Psoas muscle (tissue), 8 donors: ENCODE results near the gene SSTR4. TPM values are rescaled to one million over a fixed set of nuclear protein-coding genes. Genes with fewer than 3 reads are reported as not detected.

Experiments
- ATAC-seq, 4 donors: fragments of 200-7000 bp; cut with Tn5 transposase; one replicate each; pipeline ENCODE4 v1.9.1; 2020; ENCODE audit warnings: moderate library complexity in 3 of 4, mild to moderate bottlenecking in 2 of 4
- DNase-seq, 2 donors: peaks; one replicate each; pipeline ENCODE4 v3.0.0-alpha.2; 2020
- H3K27ac ChIP-seq: fragments of 200-600 bp; one replicate; pipeline ENCODE4 v1.8.0; 2022
- H3K27me3 ChIP-seq, 3 donors: fragments of 200-600 bp in 1 of 3; one replicate each; pipeline versions ENCODE4 v1.6.1 to v1.8.0; 2013 to 2022; ENCODE audit warnings: low read length in 2 of 3, mild to moderate bottlenecking in 2 of 3, moderate library complexity in 1 of 3; ENCODE audit not compliant: insufficient read depth in 3 of 3
- H3K36me3 ChIP-seq, 2 donors: fragments of 200-600 bp in 1 of 2; one replicate each; pipeline versions ENCODE4 v1.6.1 to v1.8.0; 2013 to 2022; ENCODE audit warnings: low read depth in 1 of 2, mild to moderate bottlenecking in 1 of 2, moderate library complexity in 1 of 2; ENCODE audit not compliant: insufficient read depth in 1 of 2
- H3K4me1 ChIP-seq: fragments of 200-600 bp; one replicate; pipeline ENCODE4 v1.8.0; 2022
- H3K4me3 ChIP-seq: fragments of 200-600 bp; one replicate; pipeline ENCODE4 v1.8.0; 2022; ENCODE audit warnings: mild to moderate bottlenecking
- H3K9me3 ChIP-seq: fragments of 200-600 bp; one replicate; pipeline ENCODE4 v1.8.0; 2022
- WGBS, 3 donors: extraction: QIAGEN DNeasy Blood & Tissue Kit; methylation state at CpG; one replicate each; pipeline versions ENCODE4 v1.1.6 to v1.1.7; 2013; 5-methylcytosine and 5-hydroxymethylcytosine counted together
- intact Hi-C, 2 donors: fragments of 100-400 bp; cut with DNase I; formaldehyde crosslinking; loops; one replicate each; pipeline versions ENCODE4 v1.11.0 to v1.14.2; 2022
- polyA plus RNA-seq, 3 donors: library from polyadenylated mRNA; stranded (reverse); fragments of 200-250 nt; gene quantifications; one replicate each; pipeline ENCODE4 v1.2.3, GENCODE V29; 2013
- total RNA-seq, 4 donors: library from RNA; stranded (reverse); fragmentation: NEBNext Ultra II Directional in 2 of 4; extraction: Animal tissue kit (Norgen Biotek cat#: 25700) in 2 of 4; gene quantifications; one replicate each; pipeline versions ENCODE4 v1.2.1 to v1.2.4, GENCODE V29; 2021 to 2023
- TF ChIP-seq, protein P1 (sequence below): fragments of 200-600 bp; IDR thresholded peaks from one replicate; pipeline ENCODE4 v1.8.0; 2022; ENCODE audit warnings: antibody characterized with exemption
- donor health status: healthy with polysubstance abuse.
- donor health status: DM: no; HTN: no; CAD: no; lungs with moderate emphysema.
- donor health status: Bipolar disorder and iron deficiency.
- donor health status: healthy.
- donor health status: DM: yes; HTN: yes; CAD: no.
- donor health status: DM: no; HTN: no; CAD: no.
- donor health status: DM: no; HTN: no; CAD: no.
- donor health status: DM: yes; HTN: yes; CAD: no.

The SSTR4 gene
- total and polyA plus RNA-seq, 7 donors: not detected

DNA sequence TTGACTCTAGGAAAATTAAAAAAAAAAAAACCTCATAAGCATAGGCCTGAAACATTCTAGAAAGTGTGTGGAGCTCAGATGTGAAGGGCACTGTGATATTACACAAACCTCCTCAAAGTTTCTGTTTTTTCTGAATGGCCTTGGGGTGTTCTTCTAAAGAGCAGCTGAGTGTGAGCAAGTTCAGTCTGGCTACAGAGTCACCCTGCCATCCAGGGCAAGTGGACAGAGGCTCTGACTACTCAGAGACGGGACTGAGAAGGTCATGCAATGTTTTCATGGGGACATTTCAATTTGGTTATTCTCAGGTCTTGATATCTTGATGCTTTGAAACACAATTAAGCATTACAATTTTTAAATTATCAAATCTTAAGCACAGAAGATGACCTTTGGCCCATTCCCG, 36.6 kb upstream of the SSTR4 start:
- DNase-seq (no peak), ATAC-seq (no peak)
- Histone ChIP-seq H3K27ac (no peak overlapping the region), H3K36me3 (no peaks in the 10 kb centered on the region), H3K27me3 (no peaks in the 10 kb centered on the region), H3K9me3 (no peaks in the 10 kb centered on the region), H3K4me3 (no peak overlapping the region), H3K4me1 (no peaks in the 10 kb centered on the region)
- WGBS, 3 donors: 91 to 98% (median 97%) methylated on average over 2 of the region's 2 CpGs
- TF ChIP-seq, protein P1, sequence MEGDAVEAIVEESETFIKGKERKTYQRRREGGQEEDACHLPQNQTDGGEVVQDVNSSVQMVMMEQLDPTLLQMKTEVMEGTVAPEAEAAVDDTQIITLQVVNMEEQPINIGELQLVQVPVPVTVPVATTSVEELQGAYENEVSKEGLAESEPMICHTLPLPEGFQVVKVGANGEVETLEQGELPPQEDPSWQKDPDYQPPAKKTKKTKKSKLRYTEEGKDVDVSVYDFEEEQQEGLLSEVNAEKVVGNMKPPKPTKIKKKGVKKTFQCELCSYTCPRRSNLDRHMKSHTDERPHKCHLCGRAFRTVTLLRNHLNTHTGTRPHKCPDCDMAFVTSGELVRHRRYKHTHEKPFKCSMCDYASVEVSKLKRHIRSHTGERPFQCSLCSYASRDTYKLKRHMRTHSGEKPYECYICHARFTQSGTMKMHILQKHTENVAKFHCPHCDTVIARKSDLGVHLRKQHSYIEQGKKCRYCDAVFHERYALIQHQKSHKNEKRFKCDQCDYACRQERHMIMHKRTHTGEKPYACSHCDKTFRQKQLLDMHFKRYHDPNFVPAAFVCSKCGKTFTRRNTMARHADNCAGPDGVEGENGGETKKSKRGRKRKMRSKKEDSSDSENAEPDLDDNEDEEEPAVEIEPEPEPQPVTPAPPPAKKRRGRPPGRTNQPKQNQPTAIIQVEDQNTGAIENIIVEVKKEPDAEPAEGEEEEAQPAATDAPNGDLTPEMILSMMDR: no peak
- intact Hi-C loops: no loop called here

DNA sequence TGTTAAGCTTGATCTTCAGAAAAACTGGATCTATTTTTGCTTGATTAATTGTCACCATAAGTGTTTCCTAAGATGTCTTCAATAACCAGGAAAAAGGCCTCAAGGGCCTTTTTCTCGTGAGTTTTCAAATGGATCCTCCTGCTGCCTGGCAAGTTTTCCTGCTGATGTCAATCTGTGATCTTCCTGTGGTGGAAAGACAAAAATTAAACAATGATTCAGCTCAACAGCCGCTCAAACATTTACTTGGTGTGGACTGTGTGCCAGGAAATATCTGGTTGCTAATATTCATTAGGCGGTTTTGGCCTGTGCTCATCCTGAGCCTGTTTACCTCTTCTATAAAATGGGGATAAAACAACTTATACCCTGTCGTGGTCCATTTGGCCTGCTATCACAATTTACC, 35.4 kb upstream of the SSTR4 start:
- no peak for ATAC-seq
- intact Hi-C loops: no loop called here

DNA sequence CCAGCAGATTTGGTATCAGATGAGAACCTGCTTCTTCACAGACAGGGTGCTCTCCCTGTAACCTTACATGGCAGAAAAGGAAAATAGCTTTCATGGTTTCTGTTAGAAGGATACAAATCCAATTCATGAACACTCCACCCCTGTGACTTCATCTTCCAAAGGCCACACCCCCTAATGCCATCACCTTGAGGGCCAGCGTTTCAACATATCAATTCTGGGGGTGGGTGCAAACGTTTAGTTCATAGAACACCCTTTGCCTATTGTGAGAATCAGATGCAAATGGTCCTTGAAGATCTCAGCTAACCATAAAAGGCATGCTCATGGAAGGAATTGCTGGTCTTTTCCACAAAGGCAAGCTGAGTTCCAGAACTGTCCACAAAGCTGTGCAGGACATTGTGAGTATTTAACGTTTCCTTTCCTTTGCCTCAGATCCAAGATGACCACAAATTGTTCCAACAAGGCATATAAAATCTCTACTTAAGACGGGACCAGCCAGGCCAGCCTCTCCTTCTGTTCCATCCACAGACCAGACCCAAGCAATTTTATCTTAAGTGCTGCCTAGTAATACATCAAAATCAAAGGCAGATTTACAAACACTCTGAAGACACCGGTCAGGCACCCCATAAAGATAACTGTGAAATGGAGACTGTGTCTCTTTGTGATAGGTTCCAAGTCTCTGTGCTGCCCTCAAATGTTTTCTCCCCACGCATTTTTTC, 34.7 kb upstream of the SSTR4 start:
- no peak for ATAC-seq
- Histone ChIP-seq H3K4me3 (no peak overlapping the region), H3K27ac (no peak overlapping the region), H3K27me3 (no peaks in the 10 kb centered on the region), H3K36me3 (no peaks in the 10 kb centered on the region), H3K4me1 (no peaks in the 10 kb centered on the region), H3K9me3 (no peaks in the 10 kb centered on the region)
- no peak for DNase-seq
- intact Hi-C loops: no loop called here
- TF ChIP-seq, protein P1: no peak
- 63 to 72% (median 66%) methylated on average over 6 of the region's 6 CpGs for WGBS, 3 donors

More for the DNA sequence above, 35.4 kb upstream of the SSTR4 start:
- H3K36me3 ChIP-seq: no peaks in the 10 kb centered on the region
- TF ChIP-seq, protein P1: no peak
- H3K27ac ChIP-seq: no peak overlapping the region
- no peaks in the 10 kb centered on the region for H3K27me3 ChIP-seq
- no peak for DNase-seq
- H3K9me3 ChIP-seq: no peaks in the 10 kb centered on the region
- WGBS, 3 donors: 55 to 60% (median 56%) methylated on average over 4 of the region's 4 CpGs
- H3K4me1 ChIP-seq: no peaks in the 10 kb centered on the region
- H3K4me3 ChIP-seq: no peak overlapping the region

DNA sequence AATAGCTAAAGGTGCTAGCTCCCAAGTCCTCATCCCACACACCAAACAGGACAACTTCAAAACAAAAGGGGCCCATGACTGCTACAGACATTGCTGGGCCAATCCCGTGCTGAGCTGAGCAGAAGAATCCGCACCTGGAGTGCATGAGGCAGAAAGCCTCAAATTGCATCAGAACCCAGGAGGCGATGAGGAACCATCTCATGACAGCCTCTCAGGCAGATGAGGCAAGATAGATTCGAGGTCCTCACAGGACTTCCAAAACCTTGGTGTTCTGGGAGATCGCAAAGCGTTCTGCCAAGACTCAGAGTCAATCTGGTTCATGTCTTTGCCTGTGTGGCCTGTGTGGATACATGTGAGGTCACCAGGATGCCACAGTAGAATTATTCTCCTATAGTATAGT, 32.8 kb upstream of the SSTR4 start:
- TF ChIP-seq, protein P1: no peak
- no peaks in the 10 kb centered on the region for H3K4me1 ChIP-seq
- WGBS, 3 donors: 93 to 95% (median 93%) methylated on average over 6 of the region's 6 CpGs
- no peak overlapping the region for H3K4me3 ChIP-seq
- intact Hi-C loops: no loop called here
- no peak for ATAC-seq
- no peaks in the 10 kb centered on the region for H3K9me3 ChIP-seq
- no peaks in the 10 kb centered on the region for H3K27me3 ChIP-seq
- H3K27ac ChIP-seq: no peak overlapping the region
- no peaks in the 10 kb centered on the region for H3K36me3 ChIP-seq
- no peak for DNase-seq

DNA sequence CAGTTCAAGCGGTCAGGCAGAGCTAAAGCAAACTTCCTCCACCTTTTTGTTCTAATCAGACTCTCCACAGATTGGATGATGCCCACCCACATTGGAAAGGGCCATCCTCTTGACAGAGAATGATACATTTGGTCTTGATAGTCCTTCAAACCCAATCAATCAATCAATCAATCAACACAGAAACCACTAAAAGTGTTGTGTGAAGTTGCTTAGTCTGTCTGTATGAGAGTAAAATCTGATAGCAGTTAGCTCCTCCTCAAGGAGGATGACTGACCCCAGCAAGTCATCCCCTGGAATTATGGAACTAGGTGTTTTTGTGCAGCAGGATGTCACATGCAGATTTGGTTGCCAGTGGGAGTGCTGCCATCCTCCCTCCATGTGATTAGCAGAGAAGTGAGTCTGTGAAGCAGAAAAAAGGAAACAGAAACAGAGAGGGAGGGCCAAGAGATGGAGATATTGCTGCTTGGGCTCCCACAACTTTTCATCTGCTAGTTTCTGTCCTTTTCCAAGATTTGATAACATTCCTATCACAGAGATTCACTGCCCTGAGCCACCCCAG, 32.0 kb upstream of the SSTR4 start:
- Histone ChIP-seq H3K27me3 (no peaks in the 10 kb centered on the region), H3K4me3 (no peak overlapping the region), H3K9me3 (no peaks in the 10 kb centered on the region), H3K27ac (no peak overlapping the region), H3K4me1 (no peaks in the 10 kb centered on the region), H3K36me3 (no peaks in the 10 kb centered on the region)
- ATAC-seq (no peak), DNase-seq (no peak)
- TF ChIP-seq, protein P1: no peak
- WGBS, 3 donors: 90 to 100% (median 96%) methylated on average over 1 of the region's 1 CpG
- intact Hi-C loops: no loop called here
